Neural progenitor cell (in vitro differentiated cells): ENCODE data around the gene TRIM38.

Experiments
- EZH2phosphoT487 ChIP-seq: fragments of 200-600 bp; sonication (generic); IDR thresholded peaks from 2 replicates; pipeline ENCODE4 v1.6.1; 2017; ENCODE audit warnings: antibody characterized with exemption
- TF ChIP-seq, protein P1 (sequence below): fragments of 200-600 bp; sonication (generic); IDR thresholded peaks from 2 replicates; pipeline ENCODE4 v1.5.1; 2017; ENCODE audit warnings: antibody characterized with exemption, mild to moderate bottlenecking

- TF ChIP-seq, protein P1, sequence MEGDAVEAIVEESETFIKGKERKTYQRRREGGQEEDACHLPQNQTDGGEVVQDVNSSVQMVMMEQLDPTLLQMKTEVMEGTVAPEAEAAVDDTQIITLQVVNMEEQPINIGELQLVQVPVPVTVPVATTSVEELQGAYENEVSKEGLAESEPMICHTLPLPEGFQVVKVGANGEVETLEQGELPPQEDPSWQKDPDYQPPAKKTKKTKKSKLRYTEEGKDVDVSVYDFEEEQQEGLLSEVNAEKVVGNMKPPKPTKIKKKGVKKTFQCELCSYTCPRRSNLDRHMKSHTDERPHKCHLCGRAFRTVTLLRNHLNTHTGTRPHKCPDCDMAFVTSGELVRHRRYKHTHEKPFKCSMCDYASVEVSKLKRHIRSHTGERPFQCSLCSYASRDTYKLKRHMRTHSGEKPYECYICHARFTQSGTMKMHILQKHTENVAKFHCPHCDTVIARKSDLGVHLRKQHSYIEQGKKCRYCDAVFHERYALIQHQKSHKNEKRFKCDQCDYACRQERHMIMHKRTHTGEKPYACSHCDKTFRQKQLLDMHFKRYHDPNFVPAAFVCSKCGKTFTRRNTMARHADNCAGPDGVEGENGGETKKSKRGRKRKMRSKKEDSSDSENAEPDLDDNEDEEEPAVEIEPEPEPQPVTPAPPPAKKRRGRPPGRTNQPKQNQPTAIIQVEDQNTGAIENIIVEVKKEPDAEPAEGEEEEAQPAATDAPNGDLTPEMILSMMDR, result no peak
- no peak for TF ChIP-seq EZH2phosphoT487
Measured at GRCh38 chr6:25961619-25962148, 918 bp upstream of the TRIM38 start.
